Tibial artery (tissue), 4 donors: ENCODE data around the gene GPR155.

ENCODE experiments used
- DNase-seq, 2 donors: peaks; one replicate each; pipeline ENCODE4 v3.0.0-alpha.2; 2019
- H3K27ac ChIP-seq, 2 donors: fragments of 200-600 bp; sonication (generic) in 1 of 2; 1 replicate in 1 of 2; 2 replicates in 1 of 2; pipeline ENCODE4 v1.5.1; 2018 to 2019; ENCODE audit warnings: mild to moderate bottlenecking in 1 of 2
- H3K27me3 ChIP-seq, 2 donors: fragments of 200-600 bp; sonication (generic) in 1 of 2; one replicate each; pipeline versions ENCODE4 v1.5.1 to v1.6.0; 2016 to 2019
- H3K36me3 ChIP-seq, 3 donors: fragments of 200-600 bp; sonication (generic) in 2 of 3; one replicate each; pipeline ENCODE4 v1.5.1; 2016 to 2019; ENCODE audit warnings: mild to moderate bottlenecking in 2 of 3
- H3K4me1 ChIP-seq, 4 donors: fragments of 200-600 bp; sonication (generic) in 2 of 4; 1 replicate in 3 of 4; 2 replicates in 1 of 4; pipeline ENCODE4 v1.5.1; 2016 to 2019
- H3K4me3 ChIP-seq, 2 donors: fragments of 200-600 bp; sonication (generic) in 1 of 2; 1 replicate in 1 of 2; 2 replicates in 1 of 2; pipeline ENCODE4 v1.5.1; 2018 to 2019; ENCODE audit warnings: mild to moderate bottlenecking in 2 of 2
- H3K9me3 ChIP-seq, 3 donors: fragments of 200-600 bp; sonication (generic) in 1 of 3; one replicate each; pipeline ENCODE4 v1.5.1; 2016 to 2019
- intact Hi-C: fragments of 100-400 bp; cut with DNase I; formaldehyde crosslinking; loops from one replicate; pipeline ENCODE4 v1.15.0; 2023; ENCODE audit warnings: low total_unique reads
- TF ChIP-seq, protein P1 (sequence below), 2 experiments: fragments of 200-600 bp in 1 of 2; fragments of 450-650 bp in 1 of 2; IDR thresholded peaks; one replicate each; pipeline ENCODE4 v1.5.1; 2017 to 2019; ENCODE audit warnings: antibody characterized with exemption in 2 of 2, mild to moderate bottlenecking in 1 of 2, moderate library complexity in 1 of 2

GPR155 gene

GRCh38 chr2:174499371-174499770 is 12.5 kb upstream of the GPR155 start:
- TF ChIP-seq, protein P1, sequence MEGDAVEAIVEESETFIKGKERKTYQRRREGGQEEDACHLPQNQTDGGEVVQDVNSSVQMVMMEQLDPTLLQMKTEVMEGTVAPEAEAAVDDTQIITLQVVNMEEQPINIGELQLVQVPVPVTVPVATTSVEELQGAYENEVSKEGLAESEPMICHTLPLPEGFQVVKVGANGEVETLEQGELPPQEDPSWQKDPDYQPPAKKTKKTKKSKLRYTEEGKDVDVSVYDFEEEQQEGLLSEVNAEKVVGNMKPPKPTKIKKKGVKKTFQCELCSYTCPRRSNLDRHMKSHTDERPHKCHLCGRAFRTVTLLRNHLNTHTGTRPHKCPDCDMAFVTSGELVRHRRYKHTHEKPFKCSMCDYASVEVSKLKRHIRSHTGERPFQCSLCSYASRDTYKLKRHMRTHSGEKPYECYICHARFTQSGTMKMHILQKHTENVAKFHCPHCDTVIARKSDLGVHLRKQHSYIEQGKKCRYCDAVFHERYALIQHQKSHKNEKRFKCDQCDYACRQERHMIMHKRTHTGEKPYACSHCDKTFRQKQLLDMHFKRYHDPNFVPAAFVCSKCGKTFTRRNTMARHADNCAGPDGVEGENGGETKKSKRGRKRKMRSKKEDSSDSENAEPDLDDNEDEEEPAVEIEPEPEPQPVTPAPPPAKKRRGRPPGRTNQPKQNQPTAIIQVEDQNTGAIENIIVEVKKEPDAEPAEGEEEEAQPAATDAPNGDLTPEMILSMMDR (IDR thresholded peaks at IDR 0.05) = no peak
- intact Hi-C loops = no loop called here
- peak in 1 of 2 donors; percentile 33 for DNase-seq

DNA sequence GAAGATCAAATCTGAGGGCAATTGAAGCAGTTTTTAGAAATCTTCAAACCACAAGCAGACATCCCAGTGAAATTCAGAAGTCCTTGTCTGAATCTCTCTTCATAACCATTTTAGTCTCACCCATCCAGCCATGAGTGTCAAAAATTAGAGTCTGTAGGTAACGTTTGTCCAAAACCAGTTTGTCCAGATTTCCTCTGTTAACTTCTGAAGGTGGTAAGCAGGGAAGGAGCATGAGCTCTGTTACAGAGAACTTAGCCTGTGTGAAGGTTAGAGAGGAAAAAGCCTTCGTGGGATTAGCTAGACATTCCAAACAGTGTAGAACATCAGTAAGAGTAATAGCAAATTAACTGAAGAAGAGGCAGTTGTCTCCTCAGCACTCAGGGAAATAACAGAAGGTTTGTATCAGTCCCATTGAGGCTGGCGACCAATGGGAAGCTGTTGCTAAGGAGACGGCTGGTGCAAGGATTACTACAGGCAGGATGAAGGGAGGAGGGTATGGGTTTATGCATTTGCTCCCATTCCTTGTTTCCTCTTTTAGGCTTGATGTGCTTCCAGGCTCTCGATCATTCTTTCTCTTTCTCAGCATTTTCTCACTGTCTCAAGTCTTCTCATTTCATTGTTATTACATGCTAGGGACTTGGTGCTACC is 8.7 kb upstream of the GPR155 start:
- Histone ChIP-seq H3K27ac (no peak overlapping the region), H3K36me3 (no peaks in the 10 kb centered on the region)
- intact Hi-C loops = no loop called here

More at GRCh38 chr2:174499371-174499770, 12.5 kb upstream of the GPR155 start:
- H3K27me3 ChIP-seq = no peaks in the 10 kb centered on the region
- H3K4me3 ChIP-seq = no peak overlapping the region
- H3K9me3 ChIP-seq = no peaks in the 10 kb centered on the region
- no peaks in the 10 kb centered on the region for H3K36me3 ChIP-seq
- no peaks in the 10 kb centered on the region for H3K4me1 ChIP-seq
- no peak overlapping the region for H3K27ac ChIP-seq

DNA sequence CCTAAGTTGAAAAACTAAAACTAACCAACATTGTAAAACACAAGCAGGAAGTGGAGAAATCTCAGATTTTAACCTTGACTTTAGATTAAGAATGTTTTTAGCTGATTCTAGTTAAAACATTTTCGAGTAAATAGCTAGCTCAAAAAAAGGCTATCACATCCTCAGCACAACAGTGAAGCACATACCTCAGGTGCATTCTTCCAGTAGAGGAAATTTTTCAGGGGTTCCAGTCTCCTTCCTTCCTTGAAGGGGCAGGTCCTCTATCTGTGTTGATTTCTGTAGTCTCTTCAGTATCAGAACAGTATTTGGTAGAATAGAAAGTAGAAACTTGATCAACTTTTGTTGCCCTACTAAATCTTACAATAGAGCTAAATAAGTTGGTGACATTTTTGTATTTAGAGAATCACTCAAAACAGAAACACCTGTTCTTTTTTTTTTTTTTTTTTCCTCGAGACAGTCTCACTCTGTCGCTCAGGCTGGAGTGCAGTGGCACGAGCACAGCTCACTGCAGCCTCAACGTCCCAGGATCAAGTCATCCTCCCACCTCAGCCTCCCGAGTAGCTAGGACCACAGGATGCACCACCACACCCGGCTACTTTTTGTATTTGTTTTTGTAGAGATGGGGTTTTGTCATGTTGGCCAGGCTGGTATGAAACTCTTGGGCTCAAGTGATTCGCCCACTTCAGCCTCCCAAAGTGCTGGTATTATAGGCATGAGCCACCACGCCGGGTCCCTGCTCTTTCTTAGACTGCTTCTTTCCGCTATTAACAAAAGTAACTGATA is 6.9 kb upstream of the GPR155 start:
- Histone ChIP-seq H3K4me3 (no peak overlapping the region), H3K9me3 (no peaks in the 10 kb centered on the region), H3K27ac (no peak overlapping the region), H3K4me1 (no peaks in the 10 kb centered on the region), H3K27me3 (no peaks in the 10 kb centered on the region), H3K36me3 (no peaks in the 10 kb centered on the region)
- TF ChIP-seq, protein P1 (IDR thresholded peaks at IDR 0.05) = no peak
- intact Hi-C loops = no loop called here
- no peak for DNase-seq

More for the DNA sequence above, 8.7 kb upstream of the GPR155 start:
- no peaks in the 10 kb centered on the region for H3K27me3 ChIP-seq
- no peaks in the 10 kb centered on the region for H3K4me1 ChIP-seq
- H3K4me3 ChIP-seq = no peak overlapping the region
- H3K9me3 ChIP-seq = no peaks in the 10 kb centered on the region
- peak in 1 of 2 donors; percentile 32 for DNase-seq
- TF ChIP-seq, protein P1 (IDR thresholded peaks at IDR 0.05) = no peak

- intact Hi-C loops = no loop called here
- Histone ChIP-seq H3K36me3 (no peaks in the 10 kb centered on the region), H3K4me1 (no peaks in the 10 kb centered on the region), H3K27me3 (no peaks in the 10 kb centered on the region), H3K27ac (no peak overlapping the region), H3K4me3 (no peak overlapping the region), H3K9me3 (no peaks in the 10 kb centered on the region)
- no peak for DNase-seq
- TF ChIP-seq, protein P1 (IDR thresholded peaks at IDR 0.05) = no peak
These were observed 6.2 kb upstream of the GPR155 start for GRCh38 chr2:174492963-174493431.

- H3K4me1 ChIP-seq = no peaks in the 10 kb centered on the region
- no peak overlapping the region for H3K4me3 ChIP-seq
- no peak overlapping the region for H3K27ac ChIP-seq
- intact Hi-C loops = no loop called here
- H3K9me3 ChIP-seq = no peaks in the 10 kb centered on the region
- no peak for DNase-seq
- TF ChIP-seq, protein P1 (IDR thresholded peaks at IDR 0.05) = no peak
- H3K36me3 ChIP-seq = no peaks in the 10 kb centered on the region
- no peaks in the 10 kb centered on the region for H3K27me3 ChIP-seq
These were observed 5.1 kb upstream of the GPR155 start for GRCh38 chr2:174491947-174492346.
